GM12878 (cell line): ENCODE measurements around the gene TXNDC15. TPM values are rescaled to one million over a fixed set of nuclear protein-coding genes. Genes with fewer than 3 reads are reported as not detected.
"Not testable (repeated sequence)": the region's sequence is repeated elsewhere in the genome, so short reads cannot be mapped to it uniquely, and the experiment has no call there.

Source experiments
- ATAC-seq: fragments of 200-7000 bp; cut with Tn5 transposase; 3 replicates; pipeline ENCODE4 v1.9.1; 2020; ENCODE audit warnings: mild to moderate bottlenecking, moderate library complexity
- BruUV-seq: library from RNA; stranded (reverse); fragments of 400-500 nt; replicated peaks from 2 replicates; lab custom pipeline; 2021; lab: Mats Ljungman, UMichigan
- CTCF ChIA-PET: fragments of 300-600 bp; sonication (Branson Sonifier 250); formaldehyde crosslinking; extraction: SDS; loops from one replicate; lab custom pipeline; 2021; ENCODE audit warnings: inconsistent platforms; lab: Yijun Ruan, JAX
- POLR2A ChIA-PET: fragments of 350-600 bp; formaldehyde crosslinking; extraction: SDS; loops from one replicate; lab custom pipeline; 2021; ENCODE audit warnings: inconsistent platforms; lab: Charles Lee
- RAD21 ChIA-PET: fragments of 300-600 bp; sonication (Branson Sonifier 250); formaldehyde crosslinking; loops from one replicate; lab custom pipeline; 2023; ENCODE audit warnings: antibody characterized with exemption; ENCODE audit not compliant: unreplicated experiment; lab: Charles Lee
- SMC1A ChIA-PET: fragments of 300-600 bp; sonication (Branson Sonifier 250); formaldehyde crosslinking; loops from one replicate; lab custom pipeline; 2023; ENCODE audit not compliant: unreplicated experiment, uncharacterized antibody; lab: Charles Lee
- DNase-seq: peaks from one replicate; pipeline ENCODE4 v3.0.0-alpha.2; 2011; ENCODE audit warnings: low read depth, low spot score
- FAIRE-seq: peaks from 3 replicates; lab custom pipeline; 2011; peaks lifted over from hg19 to GRCh38; lab: Jason Lieb, UNC
- H2AFZ ChIP-seq: 2 replicates; pipeline ENCODE4 v1.6.0; 2011; ENCODE audit warnings: low read depth, low read length, control low read depth; ENCODE audit not compliant: control insufficient read depth
- H3K27ac ChIP-seq: 2 replicates; pipeline ENCODE4 v1.5.1; 2011; ENCODE audit warnings: control low read depth; ENCODE audit not compliant: control insufficient read depth, insufficient read depth
- H3K27me3 ChIP-seq, 2 experiments: replicated peaks in 1 of 2; 2 replicates each; pipeline versions ENCODE4 v1.6.0 to v1.6.1; 2011; ENCODE audit warnings: low read length in 1 of 2; ENCODE audit not compliant: control insufficient read depth in 2 of 2, insufficient read depth in 2 of 2
- H3K36me3 ChIP-seq, 2 experiments: 2 replicates each; pipeline ENCODE4 v1.5.1; 2011; ENCODE audit warnings: low read length in 1 of 2; ENCODE audit not compliant: control insufficient read depth in 2 of 2, insufficient read depth in 2 of 2
- H3K4me1 ChIP-seq: 2 replicates; pipeline ENCODE4 v1.6.1; 2011; ENCODE audit warnings: mild to moderate bottlenecking, low read length, moderate library complexity, mixed read lengths; ENCODE audit not compliant: control insufficient read depth, insufficient read depth
- H3K4me2 ChIP-seq: 2 replicates; pipeline ENCODE4 v1.6.0; 2011; ENCODE audit warnings: control low read depth; ENCODE audit not compliant: control insufficient read depth, insufficient read depth
- H3K4me3 ChIP-seq: fragments of 200-600 bp; sonication (generic); 2 replicates; pipeline ENCODE4 v1.5.1; 2016
- H3K79me2 ChIP-seq: 2 replicates; pipeline ENCODE4 v1.6.0; 2011; ENCODE audit warnings: low read length; ENCODE audit not compliant: control insufficient read depth, insufficient read depth
- H3K9ac ChIP-seq: 2 replicates; pipeline ENCODE4 v1.8.0; 2011; ENCODE audit warnings: low read length, control low read depth, mixed read lengths; ENCODE audit not compliant: control insufficient read depth, insufficient read depth
- H3K9me3 ChIP-seq: replicated peaks from 3 replicates; pipeline ENCODE4 v1.5.1; 2011; ENCODE audit warnings: mild to moderate bottlenecking, low read length; ENCODE audit not compliant: control insufficient read depth, insufficient read depth
- H4K20me1 ChIP-seq: 2 replicates; pipeline ENCODE4 v1.6.0; 2011; ENCODE audit not compliant: control insufficient read depth, insufficient read depth
- WGBS: methylation state at CpG from one replicate; pipeline ENCODE4 v1.1.6; 2016; ENCODE audit warnings: low lambda C conversion rate; ENCODE audit not compliant: insufficient replicate concordance, insufficient coverage; ENCODE audit errors: missing lambda C conversion rate; 5-methylcytosine and 5-hydroxymethylcytosine counted together
- in situ Hi-C: fragments of 300-500 bp; cut with MboI; formaldehyde crosslinking; loops from 9 replicates; pipeline ENCODE4 v1.14.3; 2018; ENCODE audit warnings: mixed read lengths
- intact Hi-C: fragments of 100-400 bp; cut with micrococcal nuclease; formaldehyde crosslinking; loops from one replicate; pipeline ENCODE4 v1.14.2; 2022; ENCODE audit not compliant: unreplicated experiment
- polyA plus RNA-seq, 11 experiments: library from polyadenylated mRNA; depleted of rRNA in 4 of 11; unstranded in 6 of 11; stranded (reverse) in 5 of 11; fragments of >200 nt; fragmentation: Nextera tagmentation in 4 of 11; fragmentation: Illumina TruSeq in 1 of 11; extraction: Ambion mirVana in 4 of 11; extraction: Trizol in 1 of 11; gene quantifications; 1 replicate in 1 of 11; 2 replicates in 10 of 11; pipeline versions ENCODE4 v1.2.1 to v1.2.3, GENCODE V29; 2011 to 2016; ENCODE audit warnings: inconsistent platforms in 2 of 11, missing spikeins in 2 of 11, low read depth in 1 of 11
- total RNA-seq, 4 experiments: library from RNA; depleted of rRNA in 3 of 4; stranded (reverse); fragments of >200 nt in 3 of 4; fragmentation: Illumina TruSeq in 1 of 4; extraction: Trizol in 1 of 4; gene quantifications; 2 replicates each; pipeline versions ENCODE4 v1.2.1 to v1.2.3, GENCODE V29; 2013 to 2021

The TXNDC15 gene
- total and polyA plus RNA-seq, 10 of the 15 experiments (the other 5 are each of a cell fraction or from before 2014, with no cell fraction given): 8.1 to 60.6 (median 38.1) TPM

- FAIRE-seq, in situ Hi-C loops, H2AFZ ChIP-seq, BruUV-seq, DNase-seq, H3K9me3 ChIP-seq, H3K4me3 ChIP-seq, H3K27me3 ChIP-seq, intact Hi-C loops, H3K27ac ChIP-seq, ATAC-seq, H3K9ac ChIP-seq, H3K4me2 ChIP-seq, RAD21 ChIA-PET, SMC1A ChIA-PET, H4K20me1 ChIP-seq, H3K36me3 ChIP-seq: not testable (repeated sequence)
- POLR2A ChIA-PET: interaction anchor here (0.7 kb wide), 2 partner anchors 116 to 1151 kb away, joined by 3 to 4 read pairs; no protein-coding TSS in a partner anchor
- CTCF ChIA-PET: interaction anchor here (0.9 kb wide), 1 partner anchor 24 kb away, joined by 3 read pairs; the partner anchor contains the start of gene PCBD2
- peaks cover 13% of the 10 kb centered on the region for H3K4me1 ChIP-seq
- H3K79me2 ChIP-seq: peaks cover 28% of the 10 kb centered on the region
- WGBS: 100% methylated on average over 1 of the region's 3 CpGs
Measured at GRCh38 chr5:134880937-134881336, 6.8 kb downstream of the TXNDC15 start.

DNA sequence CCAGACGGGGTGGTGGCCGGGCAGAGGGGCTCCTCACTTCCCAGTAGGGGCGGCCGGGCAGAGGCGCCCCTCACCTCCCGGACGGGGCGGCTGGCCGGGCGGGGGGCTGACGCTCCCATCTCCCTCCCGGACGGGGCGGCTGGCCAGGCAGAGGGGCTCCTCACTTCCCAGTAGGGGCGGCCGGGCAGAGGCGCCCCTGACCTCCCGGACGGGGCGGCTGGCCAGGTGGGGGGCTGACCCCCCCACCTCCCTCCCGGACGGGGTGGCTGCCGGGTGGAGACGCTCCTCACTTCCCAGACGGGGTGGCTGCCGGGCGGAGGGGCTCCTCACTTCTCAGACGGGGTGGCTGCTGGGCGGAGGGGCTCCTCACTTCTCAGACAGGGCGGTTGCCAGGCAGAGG is 7.5 kb downstream of the TXNDC15 start:
- peaks cover 24% of the 10 kb centered on the region for H3K79me2 ChIP-seq
- H3K27ac ChIP-seq, H3K27me3 ChIP-seq, ATAC-seq, H3K4me2 ChIP-seq, H3K4me3 ChIP-seq, H3K4me1 ChIP-seq, CTCF ChIA-PET, H3K36me3 ChIP-seq, BruUV-seq, RAD21 ChIA-PET, intact Hi-C loops, POLR2A ChIA-PET, H3K9me3 ChIP-seq, H3K9ac ChIP-seq, H2AFZ ChIP-seq, FAIRE-seq, SMC1A ChIA-PET, DNase-seq, H4K20me1 ChIP-seq, in situ Hi-C loops: not testable (repeated sequence)
- WGBS: 100% methylated on average over 2 of the region's 30 CpGs
